ENCODE data around the gene FBXO38. TPM values are rescaled to one million over a fixed set of nuclear protein-coding genes. Genes with fewer than 3 reads are reported as not detected.

FBXO38 gene, protein sequence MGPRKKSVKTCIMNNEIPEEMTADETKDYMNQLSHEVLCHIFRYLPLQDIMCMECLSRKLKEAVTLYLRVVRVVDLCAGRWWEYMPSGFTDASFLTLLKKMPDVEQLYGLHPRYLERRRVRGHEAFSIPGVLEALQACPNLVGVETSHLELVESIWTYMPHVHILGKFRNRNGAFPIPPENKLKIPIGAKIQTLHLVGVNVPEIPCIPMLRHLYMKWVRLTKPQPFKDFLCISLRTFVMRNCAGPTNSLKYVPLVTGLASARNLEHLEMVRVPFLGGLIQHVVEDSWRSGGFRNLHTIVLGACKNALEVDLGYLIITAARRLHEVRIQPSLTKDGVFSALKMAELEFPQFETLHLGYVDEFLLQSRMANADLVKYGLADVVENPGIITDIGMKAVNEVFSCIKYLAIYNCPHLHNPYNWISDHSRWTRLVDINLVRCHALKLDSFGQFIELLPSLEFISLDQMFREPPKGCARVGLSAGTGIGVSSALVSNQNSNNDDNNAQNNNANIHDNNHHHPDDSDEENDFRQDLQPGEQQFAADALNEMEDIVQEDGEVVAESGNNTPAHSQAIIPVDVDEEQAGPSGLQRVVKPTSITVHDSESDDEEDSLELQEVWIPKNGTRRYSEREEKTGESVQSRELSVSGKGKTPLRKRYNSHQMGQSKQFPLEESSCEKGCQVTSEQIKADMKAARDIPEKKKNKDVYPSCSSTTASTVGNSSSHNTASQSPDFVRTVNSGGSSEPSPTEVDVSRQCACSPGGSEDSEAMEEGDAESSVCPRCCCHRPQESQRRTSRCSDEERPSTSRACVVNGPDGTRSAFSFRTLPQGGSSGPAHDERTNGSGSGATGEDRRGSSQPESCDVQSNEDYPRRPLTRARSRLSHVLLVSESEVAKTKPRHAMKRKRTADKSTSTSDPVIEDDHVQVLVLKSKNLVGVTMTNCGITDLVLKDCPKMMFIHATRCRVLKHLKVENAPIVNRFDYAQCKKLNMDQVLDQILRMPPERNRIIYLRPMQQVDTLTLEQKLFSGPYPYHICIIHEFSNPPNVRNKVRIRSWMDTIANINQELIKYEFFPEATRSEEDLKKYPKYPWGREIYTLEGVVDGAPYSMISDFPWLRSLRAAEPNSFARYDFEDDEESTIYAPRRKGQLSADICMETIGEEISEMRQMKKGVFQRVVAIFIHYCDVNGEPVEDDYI
- total RNA-seq (ENCODE audit: low replicate concordance) = 43.6 and 51.5 TPM in 2 replicates
- long read RNA-seq, full-length matches to known transcripts = 8 of 34 reads
- long read RNA-seq, partial matches to known transcripts = 19 of 34 reads
- long read RNA-seq, other reads (novel, unspliced or antisense) = 7 of 34 reads

DNA sequence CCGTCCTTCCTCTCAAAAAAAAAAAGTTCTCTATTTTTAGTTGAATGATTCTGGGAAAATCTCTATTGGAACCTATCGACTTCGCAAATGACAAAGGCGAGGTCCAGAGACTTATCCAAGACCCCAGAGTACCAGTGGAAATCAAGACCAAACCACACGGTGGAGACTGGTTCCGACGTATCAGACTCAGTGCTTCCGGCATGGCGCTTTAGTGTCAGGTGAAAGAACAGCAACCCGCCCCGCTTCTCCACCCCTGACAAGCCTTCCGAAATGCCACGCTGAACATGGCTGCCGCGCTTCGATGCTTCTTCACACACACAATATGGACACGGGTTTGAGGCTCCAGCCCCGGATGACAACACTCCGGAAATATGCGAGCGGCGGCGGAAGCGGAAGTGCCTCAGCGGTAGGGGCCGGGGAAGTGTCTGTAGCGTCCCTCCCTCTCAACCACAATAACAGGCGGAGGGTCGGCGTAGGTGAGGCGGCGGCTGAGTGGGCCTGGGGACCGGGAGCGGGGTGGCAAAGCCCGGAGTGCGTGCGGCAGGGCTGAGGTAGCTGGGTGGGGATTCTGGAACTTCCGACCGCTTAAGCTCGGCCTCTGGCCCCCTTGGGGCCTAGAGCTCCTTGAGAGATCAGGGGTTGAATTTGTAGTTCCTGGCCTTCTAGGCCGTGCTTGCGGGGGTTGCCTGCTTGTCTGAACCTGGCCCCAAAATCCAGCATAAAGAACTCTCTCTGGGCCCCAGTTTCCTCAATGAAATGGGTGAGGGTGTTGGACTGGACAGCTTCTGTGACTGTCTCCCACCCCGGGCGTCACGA lies at the start of gene FBXO38:
Gene FBXO38 (plus strand): TSS at position 395 of the 816 bp plus-strand sequence. CDS start 10,819 bp downstream, outside the sequence.
- Mint-ChIP-seq H3K4me3 (peak within 1 kb of the TSS; percentile 95), H3K27me3 (no peaks in the 10 kb centered on the region), H3K27ac (peak within 1 kb of the TSS; percentile 98), H3K36me3 (peaks cover 19% of the 10 kb centered on the region), H3K4me1 (ENCODE audit: unreplicated experiment) (peaks cover 32% of the 10 kb centered on the region), H3K9me3 (no peaks in the 10 kb centered on the region)
- peak; percentile 38 for TF ChIP-seq CTCF (conservative IDR thresholded peaks at IDR 0.05)
- DNase-seq (ENCODE audit: extremely low spot score, unreplicated experiment) = peak; percentile 95

GRCh38 chr5:148335259-148335658 lies 48.5 kb upstream of the FBXO38 start, which contains the start of gene SPINK9:
TSS of gene SPINK9 (plus strand) at chr5:148335559. CDS start at chr5:148335614, 55 bp downstream.
- H3K4me1 Mint-ChIP-seq (ENCODE audit: unreplicated experiment) = no peaks in the 10 kb centered on the region
- H3K9me3 Mint-ChIP-seq = no peaks in the 10 kb centered on the region
- H3K27me3 Mint-ChIP-seq = no peaks in the 10 kb centered on the region
- no peak for DNase-seq (ENCODE audit: extremely low spot score, unreplicated experiment)
- TF ChIP-seq CTCF (conservative IDR thresholded peaks at IDR 0.05) = no peak
- H3K4me3 Mint-ChIP-seq = no peak within 1 kb of the TSS
- no peak within 1 kb of the TSS for H3K27ac Mint-ChIP-seq
- H3K36me3 Mint-ChIP-seq = peaks cover under 1% of the 10 kb centered on the region

DNA sequence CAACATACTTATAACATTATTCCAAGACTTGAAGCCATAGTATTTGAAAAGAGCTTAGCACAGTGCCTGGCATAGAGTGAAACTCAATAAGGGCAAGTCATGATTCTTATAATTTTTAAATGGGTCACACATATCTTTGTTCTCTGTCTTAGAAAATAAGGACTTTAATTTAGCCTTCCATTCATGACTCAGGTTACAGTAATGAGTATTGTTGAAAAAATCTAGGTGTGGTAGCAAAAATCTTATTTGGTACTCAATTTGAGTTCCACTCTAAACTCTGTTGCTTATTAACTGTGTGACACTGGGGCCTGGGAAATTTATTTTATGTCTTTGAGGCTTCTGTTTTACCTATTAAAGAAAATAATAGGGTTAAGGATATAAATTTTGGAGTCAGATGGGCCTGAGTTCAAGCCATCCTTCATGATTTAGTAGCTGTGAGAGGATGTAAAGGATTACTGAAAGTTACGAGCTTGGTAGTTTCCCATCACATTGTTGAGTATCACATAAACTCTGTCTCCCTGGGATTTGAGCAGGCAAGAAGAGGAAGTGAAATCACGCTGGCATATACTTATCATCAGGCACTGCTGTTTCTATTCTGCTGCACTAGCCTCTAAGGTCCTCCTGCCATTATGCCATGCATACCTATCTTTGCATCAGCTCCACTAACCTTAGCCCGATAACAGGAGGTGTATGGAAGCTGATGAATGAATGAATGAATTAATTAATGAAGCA lies 46.9 kb upstream of the FBXO38 start:
- H3K9me3 Mint-ChIP-seq = peaks cover 2% of the 10 kb centered on the region
- no peak overlapping the region for H3K4me3 Mint-ChIP-seq
- peak overlapping the region; percentile 72 for H3K27ac Mint-ChIP-seq
- no peaks in the 10 kb centered on the region for H3K36me3 Mint-ChIP-seq
- DNase-seq (ENCODE audit: extremely low spot score, unreplicated experiment) = no peak
- no peak for TF ChIP-seq CTCF (conservative IDR thresholded peaks at IDR 0.05)
- no peaks in the 10 kb centered on the region for H3K27me3 Mint-ChIP-seq
- no peaks in the 10 kb centered on the region for H3K4me1 Mint-ChIP-seq (ENCODE audit: unreplicated experiment)

DNA sequence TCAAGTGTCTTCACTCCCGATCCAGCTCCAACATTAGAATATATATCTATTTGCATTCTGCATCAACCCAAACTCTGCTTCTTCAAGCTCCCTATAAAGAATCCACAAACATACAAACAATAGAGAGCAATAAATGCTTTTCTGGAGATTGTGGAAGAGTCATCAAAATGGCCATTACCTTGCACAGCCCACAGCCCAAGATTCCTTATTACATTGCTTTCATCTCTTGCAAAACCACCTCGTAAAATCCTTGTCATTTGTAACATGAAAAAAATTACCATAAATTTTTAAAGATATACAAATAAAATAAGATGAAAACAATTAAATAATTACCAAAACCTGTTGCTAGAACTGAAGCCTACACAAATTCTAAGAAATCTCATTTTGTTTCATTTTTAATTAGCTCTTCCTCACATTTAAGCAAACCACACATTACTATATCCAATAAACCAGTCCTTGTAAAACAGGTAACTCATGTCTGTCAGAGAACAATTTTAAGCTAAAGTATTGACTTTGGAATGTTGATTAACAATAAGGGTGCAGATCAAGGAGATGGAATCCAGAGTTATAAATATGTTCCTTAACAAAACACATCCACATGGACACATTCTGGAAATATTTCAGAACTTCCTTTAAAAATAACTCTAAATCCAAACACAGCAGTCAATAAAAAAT lies 41.2 kb upstream of the FBXO38 start:
- no peaks in the 10 kb centered on the region for H3K27me3 Mint-ChIP-seq
- H3K4me3 Mint-ChIP-seq = peak overlapping the region; percentile 26

More for the DNA sequence above, 41.2 kb upstream of the FBXO38 start:
- DNase-seq (ENCODE audit: extremely low spot score, unreplicated experiment) = no peak
- Mint-ChIP-seq H3K9me3 (peaks cover 4% of the 10 kb centered on the region), H3K4me1 (ENCODE audit: unreplicated experiment) (no peaks in the 10 kb centered on the region), H3K36me3 (no peaks in the 10 kb centered on the region), H3K27ac (peak overlapping the region; percentile 100)
- no peak for TF ChIP-seq CTCF (conservative IDR thresholded peaks at IDR 0.05)

All from type B pancreatic cell (in vitro differentiated cells).